HG03442 (cell line): Measurements from ENCODE around the gene JAKMIP2.

Experiments used
- ATAC-seq: cut with Tn5 transposase; IDR thresholded peaks from one replicate; pipeline ENCODE4 v1.9.1; 2021; ENCODE audit warnings: mild to moderate bottlenecking, moderate library complexity; ENCODE audit not compliant: unreplicated experiment

The JAKMIP2 gene

DNA sequence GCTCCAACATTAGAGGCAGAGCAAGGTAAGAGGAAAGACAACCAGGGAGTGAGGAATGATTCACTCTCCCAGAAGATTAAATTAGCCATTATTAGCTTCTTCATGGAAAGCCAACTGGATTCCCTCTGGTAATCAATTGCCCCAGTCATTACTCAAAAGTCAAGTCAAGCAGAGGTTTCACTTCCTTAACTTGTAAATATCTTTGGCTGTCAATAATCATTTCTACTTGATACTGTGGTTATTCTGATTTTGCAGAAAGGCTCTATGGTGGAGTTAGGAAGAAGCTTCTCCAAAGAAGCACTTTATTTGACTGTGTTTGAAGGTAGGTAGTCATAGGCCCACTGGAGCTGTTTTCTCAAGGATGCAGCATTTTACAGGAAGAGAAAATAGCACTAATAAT lies 78.0 kb downstream of the JAKMIP2 start:
- no peak for ATAC-seq

DNA sequence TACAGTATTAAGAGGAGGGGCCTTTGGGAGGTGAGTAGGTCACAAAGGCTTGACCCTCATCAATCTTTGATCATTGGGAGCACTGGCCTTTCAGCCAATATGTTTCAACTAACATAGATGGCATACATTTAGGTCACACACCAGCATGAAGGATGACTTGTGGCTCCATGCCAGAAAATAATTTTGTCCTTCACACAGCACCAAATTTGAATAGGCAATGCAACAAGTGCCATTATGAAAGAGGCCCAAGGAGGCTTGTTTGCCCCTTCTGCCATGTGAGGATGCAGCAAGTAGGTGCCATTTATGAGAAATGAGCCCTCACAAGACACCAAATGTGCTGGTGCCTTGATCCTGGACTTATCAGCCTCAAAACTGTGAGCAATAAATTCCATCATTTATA lies 81.1 kb downstream of the JAKMIP2 start:
- no peak for ATAC-seq

DNA sequence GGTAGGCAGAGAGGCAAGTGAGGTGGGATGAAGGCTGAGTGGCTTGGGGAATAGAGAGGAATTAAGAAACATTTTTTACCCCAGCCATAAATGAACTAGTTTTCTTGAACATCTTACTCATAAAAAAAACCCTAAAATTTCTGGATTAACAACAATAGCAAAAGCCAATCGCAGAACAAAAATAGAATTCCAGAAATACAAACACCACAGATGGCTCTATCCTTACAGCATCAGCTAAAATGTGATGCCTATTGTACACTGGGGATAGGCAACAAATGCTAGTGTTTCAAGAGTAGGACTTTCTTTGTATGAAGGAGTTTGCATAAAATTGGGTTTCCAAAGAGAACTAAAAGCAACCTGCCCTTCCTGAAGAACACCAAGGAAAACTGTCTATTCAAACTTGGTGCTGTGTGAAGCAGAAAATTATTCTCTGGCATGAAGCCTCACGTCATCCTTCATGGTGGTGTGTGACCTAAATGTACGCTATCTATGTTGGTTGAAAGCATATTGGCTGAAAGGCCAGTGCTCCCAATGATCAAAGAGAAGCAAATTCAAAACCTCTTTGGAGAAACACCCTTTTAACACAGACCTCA lies 82.9 kb downstream of the JAKMIP2 start:
- ATAC-seq: no peak

DNA sequence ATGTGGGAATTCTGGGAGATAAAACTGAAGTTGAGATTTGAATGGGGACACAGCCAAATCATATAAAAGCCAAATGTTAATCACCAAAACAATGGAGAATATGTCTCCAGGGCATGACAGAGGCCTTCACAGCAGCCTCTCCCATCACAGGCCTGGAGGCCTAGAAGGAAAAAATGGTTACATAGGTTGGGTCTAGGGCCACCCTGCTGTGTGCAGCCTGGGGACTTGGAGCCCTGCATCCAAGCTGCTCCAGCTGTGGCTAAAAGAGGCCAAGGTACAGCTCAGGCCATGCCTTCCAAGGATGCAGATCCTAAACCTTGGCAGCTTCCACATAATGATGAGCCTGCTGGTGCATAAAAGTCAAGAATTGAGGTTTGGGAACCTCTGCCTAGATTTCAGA lies 85.1 kb downstream of the JAKMIP2 start:
- no peak for ATAC-seq

DNA sequence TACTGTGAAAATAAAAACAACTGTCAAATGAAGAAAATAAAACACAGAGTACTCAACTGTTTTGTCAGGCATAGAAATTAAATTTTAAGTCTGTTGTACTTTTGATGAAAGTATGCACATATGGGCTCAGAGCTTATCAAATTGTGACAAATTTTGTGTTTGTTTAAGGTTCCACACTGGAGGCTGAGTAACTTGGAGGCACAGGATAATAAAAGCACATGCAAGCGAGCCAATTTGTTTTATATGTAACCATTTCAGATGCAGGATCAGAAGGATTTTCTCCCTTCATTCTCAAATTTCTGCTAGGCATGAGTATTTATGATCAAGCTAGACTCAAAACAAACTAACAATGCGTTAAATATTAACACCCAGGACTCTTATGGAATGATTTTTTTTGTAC lies 87.8 kb downstream of the JAKMIP2 start:
- no peak for ATAC-seq

DNA sequence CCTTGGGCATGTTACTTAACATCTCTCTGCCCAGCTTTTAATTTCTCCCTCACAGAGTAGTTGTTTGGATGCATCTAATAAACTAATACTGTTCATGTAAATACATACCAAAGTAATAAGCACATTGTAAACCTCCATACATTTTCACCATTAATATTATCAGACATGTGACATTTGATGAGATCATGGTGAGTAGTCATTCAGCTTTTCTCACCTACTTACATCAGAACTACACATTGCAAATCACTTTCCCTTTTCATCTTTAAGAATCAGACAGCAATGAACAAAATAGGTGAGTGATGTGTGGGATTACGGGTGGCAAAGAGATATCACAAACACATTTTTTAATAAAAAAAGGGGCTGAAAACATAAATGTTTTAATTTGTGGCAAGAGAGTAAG lies 89.3 kb downstream of the JAKMIP2 start:
- no peak for ATAC-seq

DNA sequence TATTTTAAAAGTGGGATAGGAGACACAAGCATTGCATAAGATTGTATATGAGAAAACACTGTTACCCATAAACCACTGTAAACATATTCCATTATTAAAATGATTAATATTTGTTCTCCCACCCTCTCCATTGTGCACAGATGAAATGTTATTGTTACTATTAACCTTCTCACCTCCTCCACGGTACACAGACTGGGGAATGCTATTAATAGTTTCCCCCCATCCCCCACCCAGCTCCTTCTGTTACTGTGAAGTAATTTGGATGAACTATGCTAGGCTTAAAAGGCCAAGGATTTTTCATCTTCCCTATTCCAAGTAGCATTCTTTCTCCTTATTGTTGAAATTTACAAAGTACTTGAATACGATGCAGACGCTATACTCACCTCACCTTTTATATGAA lies 91.4 kb downstream of the JAKMIP2 start:
- ATAC-seq: no peak

DNA sequence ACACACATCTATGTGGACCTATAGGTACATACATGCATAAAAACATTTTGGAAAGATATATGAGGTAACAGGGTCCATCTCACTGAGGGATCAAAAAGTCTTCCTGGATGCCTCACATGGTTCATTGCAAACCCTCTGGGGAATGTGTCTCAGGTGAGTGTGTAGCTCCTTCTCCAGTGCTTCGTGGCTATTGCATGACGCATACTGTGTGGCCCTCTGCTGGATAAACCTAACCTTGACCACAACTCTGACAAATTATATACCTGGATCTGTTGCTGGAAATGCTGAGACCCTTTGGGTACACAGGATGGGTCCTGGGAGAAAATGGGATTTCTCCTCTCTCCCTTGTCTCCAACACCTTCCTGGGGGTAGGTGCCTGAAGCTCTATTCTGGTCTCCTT lies 91.9 kb downstream of the JAKMIP2 start:
- ATAC-seq: no peak

DNA sequence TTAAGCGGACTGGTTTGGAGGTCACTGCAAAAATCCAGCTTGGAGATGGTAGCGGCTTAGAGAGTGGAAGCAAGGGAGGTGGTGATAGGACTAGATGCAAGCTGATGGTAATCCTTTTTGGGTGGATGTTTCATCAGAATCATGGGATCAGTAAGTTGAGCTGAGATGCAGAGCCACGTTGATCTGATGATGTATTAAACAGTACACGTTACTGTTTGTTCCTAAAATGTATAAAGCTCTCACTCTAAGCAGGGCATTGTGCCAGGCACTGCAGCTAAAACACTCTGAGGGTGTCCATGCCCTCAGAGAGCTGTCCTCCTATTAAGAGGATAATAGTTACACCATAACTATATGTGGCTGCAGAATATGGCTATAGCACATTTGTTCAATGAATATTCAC lies 93.1 kb downstream of the JAKMIP2 start:
- ATAC-seq: no peak

DNA sequence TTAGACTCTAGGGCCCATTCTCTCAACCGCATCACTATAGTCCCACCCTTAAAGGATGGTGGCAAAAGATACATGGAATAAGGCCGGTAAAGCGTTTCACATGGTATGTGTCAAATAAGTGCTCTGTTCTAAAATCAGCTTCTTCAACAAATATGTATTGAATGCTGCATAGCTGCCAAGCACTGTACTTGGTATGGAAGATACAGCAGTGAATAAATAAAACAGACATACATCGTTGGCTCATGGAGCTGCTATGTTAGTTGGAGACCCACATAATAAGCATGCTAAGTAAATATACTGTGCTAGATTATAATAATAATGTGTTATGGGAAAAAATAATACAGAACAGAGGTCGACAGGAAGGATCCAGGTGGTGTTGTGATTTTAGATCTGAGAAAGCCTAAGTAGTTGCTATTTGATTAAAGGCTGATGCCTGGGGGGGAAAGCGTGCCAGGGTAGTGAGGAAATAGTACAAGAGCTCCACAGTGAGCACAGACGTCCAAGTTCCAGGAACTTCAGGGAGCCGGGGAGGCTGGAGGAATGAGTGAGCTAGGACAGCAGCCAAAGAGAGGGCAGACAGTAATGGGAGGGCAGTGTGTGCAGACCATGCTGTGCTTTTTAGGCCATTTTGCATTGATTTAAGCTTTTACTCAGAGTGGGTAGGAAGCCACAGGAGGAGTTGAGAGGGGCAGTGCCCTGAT lies 93.7 kb downstream of the JAKMIP2 start:
- ATAC-seq: no peak

DNA sequence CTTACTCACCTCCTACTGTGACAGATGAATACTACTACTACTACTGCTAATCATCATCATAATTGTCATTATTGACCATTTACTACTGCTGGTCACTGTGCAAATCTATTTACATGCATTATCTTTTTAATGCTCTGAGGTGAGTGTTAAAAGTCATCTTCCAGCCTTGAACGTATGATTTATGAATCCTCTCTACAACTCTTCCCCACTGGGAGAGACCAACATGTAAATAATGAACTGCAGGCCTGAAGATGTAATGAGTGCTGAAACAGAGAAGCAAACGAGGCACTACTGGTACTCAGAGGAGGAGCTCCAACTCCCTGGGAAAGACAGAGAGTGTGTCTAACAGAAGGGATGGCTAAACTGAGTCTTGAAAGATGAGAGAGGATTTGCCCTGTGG lies 95.4 kb downstream of the JAKMIP2 start:
- ATAC-seq: no peak

DNA sequence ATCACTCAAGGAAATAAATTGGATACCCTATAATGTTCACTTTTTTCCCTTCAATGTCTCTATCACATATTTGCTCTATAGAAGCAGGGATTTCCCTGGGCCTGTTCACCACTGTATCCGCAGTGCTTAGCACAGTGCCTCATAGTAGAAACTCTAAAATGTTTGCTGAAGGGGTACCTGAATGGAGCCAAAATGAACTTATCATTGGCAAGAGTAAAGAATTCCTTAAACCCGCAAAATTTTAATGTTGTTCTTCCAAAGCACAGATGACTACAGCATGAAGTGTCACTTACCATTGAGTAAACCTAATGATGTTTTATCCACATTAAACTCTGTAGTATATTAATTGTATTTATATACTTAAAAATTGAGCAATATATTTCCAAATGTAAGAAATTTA lies 96.1 kb downstream of the JAKMIP2 start:
- no peak for ATAC-seq

DNA sequence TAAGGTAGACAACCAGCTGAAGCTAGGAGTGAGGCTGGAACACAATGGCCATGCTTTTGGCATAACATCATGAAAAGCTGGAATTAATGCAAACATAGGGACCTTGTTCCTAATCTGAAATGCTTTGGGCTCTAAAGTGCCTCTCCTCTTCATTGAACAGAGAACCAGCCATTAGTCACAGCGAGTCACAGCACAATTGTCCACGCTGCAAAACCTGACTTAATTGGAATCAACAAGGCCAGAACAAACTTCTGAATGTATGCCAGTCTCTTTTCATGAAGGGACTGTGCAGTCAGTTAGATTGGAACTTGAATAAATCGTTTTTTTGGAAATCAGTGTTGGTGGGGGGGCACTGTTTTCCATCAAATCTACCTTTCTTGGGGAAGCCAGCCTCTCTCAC lies 96.5 kb downstream of the JAKMIP2 start:
- ATAC-seq: no peak

DNA sequence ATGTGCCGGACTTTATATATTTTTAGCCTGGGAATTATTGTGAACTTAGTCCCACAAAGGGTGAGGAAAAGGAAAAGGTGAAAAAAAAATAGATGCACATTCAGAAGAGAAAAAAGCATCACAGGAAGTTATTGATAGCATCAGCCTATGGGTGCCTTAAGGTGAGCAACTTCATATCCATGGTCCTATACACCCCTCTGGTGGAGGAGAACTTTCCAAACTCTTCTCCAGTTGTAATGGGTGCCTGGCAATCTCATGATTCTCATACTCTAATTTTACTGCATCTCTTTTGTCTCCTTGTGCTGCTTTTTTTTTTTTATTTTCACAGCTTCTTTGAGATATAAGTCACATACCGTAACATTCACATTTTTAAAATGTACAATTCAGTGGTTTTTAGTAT lies 107.4 kb downstream of the JAKMIP2 start:
- no peak for ATAC-seq

DNA sequence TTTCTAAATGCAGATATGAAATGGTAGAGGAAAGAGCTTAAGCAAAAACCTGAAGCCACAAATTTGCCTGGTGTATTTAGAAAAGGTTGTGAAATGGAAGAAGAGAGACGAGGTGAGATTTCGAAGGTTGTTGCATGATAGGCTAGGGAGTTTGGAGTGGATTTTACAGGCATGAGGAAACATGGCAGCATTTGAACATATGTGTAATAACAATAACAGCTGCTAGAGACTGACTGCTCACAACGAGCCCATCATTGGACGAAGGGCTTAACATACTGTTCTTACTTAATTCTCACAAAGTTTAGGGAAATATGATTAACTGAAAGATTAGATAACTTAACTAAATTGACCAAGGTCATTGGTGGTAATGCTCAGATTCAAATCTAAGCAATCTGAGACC lies 108.1 kb downstream of the JAKMIP2 start:
- no peak for ATAC-seq

DNA sequence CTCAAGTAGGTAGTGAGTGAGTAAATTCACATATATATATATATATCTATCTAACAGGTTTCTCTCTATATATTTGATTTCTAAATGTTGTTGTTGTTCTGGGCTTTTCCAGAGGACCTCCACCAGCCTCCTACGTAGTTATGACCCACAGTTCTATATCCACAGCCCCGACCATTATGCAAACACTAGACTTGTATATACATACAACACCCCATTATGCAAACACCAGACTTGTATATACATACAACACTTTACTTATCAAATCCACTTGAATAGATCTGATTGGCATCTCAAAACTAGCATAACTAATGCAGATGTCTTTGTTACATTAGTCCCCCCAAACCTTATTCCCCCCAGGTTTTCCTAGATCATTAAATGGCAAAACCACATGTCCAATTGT lies 108.7 kb downstream of the JAKMIP2 start:
- no peak for ATAC-seq

DNA sequence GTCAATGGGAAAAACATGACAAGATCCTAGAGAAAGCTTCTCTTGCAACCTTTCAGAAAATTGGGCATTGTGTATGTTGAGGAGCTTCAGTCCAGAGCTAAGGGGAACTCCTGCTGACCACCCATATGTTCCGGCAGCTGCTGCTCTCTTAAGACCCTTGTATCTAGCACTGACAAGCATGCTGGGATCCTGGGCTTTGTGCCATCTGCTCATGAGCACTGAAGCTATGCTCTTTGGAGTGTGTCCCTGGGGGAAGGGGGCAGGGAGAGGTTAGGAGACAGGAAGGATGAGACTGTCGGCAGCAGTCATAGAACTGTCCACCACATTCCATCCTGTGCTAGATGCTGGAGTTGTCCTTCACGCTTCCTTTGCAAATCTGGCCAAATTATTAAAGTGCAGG lies 109.3 kb downstream of the JAKMIP2 start:
- no peak for ATAC-seq

DNA sequence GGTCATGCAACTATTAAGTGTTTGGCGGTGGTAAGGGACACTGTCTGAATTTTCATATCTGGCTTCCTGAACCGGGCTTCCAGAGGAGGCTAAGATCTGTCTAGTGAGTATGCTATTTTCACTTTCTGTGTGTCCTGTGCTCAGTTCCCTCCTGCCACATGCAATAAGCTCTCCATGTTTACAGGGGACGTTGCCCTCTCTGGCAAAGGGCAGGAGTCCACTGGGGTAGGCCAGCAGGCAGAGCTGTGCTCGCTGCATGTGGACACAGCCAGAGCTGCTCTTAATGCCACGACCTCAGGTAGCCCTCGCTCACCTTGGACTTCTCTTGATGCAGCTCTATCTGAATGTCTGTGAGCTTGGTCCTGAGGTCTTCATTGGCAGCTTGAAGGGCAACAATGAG lies 111.2 kb downstream of the JAKMIP2 start:
- ATAC-seq: no peak

DNA sequence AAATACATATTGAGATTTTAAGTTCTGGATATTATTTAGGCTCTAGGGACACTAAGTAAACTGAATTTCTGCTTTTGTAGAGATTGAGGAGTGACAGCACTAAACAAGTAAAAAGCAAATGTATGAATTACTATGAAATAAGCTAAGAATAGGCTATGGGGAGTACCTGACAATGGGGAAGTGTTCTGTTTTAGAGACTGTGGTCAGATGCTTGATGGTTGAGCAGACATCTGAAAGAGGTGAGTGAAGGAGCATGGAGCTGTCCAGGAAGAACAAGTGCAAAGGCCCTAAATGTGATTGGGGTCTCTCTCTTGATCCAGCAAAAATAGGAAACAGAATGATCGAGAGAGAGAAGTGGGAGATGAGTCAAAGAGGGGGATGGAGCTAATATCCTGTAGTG lies 111.7 kb downstream of the JAKMIP2 start:
- ATAC-seq: no peak

DNA sequence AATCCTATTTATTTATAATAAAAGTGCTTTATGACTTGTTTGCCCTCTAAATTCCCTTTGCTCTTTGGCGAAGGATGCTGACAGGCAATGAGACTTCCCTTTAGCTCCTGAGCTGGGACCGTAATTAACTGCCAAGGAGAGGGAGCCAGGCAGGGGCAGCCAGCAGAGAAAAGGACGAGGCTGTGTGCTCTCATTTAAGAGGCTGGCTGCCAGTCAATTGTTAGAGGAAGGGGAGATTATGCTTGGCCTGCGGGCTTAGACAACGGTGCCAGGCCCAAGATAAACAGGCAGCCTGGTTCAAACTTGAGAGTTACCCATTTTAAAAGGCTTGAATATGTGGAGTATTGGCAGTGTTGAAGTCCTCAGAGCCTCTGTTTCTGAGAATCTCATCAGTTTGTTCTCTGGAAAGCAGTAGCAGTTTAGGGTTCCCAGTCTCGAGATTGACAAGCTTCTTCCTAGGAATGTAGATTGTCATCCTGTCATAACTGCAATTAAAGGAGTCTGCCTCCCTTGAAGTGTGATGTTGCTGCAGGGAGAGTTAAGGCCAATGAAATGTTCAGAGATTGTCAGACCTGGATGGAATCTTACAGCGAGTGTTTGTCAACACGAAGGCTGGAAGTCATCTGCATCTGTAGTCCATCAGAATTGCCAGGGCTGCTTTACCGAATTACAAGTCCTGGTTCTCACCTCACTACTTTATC lies 113.2 kb downstream of the JAKMIP2 start:
- ATAC-seq: no peak

DNA sequence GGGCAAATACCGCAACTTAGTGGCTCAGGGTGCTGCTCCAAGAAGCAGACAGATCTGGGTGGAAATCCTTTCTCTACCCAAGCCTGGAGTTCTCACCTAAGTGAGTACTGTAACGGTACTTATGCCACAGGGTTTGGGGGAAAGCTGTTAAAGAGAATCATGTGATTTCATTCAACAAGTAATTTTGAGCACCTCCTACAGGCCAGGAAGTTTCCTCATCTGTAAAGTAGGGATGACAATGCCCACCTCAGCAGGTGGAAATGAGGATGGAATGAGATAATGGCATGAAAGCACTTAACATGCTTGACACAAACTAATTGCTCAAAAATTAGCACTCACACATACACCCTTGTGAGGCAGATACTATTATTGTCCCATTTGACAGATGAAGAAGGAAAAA lies 114.1 kb downstream of the JAKMIP2 start:
- ATAC-seq: no peak

DNA sequence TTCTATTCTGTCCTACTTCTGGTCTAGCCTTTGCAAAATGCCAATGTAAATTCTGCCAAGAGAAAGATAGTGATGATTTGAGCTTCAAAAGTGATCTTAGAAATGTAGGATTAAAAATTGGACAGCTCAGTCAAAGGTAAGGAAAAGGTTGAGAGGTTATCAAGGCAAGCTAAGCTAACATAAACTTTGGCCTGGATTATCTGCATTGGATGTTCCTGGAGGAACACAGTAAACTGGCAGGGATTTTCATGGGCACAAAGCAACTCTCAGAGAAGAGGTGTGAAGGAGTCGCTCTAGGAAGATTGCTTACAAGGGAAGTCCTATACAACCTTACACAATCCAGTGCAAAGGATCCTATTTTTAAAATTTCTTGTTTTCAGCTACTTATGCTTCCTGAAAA lies 115.2 kb downstream of the JAKMIP2 start:
- no peak for ATAC-seq

DNA sequence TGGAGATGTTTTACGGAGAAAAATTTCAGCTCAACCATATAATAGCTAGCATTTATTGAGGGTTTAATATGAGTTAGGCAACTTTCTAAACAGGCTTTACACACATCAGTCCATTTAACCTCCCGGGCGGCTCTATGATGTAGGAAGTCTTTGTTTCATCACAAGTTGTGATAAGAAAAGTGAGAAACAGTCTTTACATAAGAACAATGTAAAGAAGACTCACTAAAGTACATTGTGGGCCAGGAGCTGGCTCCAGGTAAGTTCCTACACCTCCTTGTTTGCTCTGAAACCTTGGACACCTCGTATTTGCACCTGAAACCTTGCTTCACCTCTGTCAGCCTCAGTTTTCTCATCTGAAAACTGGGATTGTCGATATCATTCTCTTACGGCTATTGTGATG lies 116.1 kb downstream of the JAKMIP2 start:
- no peak for ATAC-seq
